GM12872 (cell line): ENCODE measurements around the gene SAP30BP.

Experiments used
- TF ChIP-seq, protein P1 (sequence below): IDR thresholded peaks from 3 replicates; pipeline ENCODE4 v1.5.1; 2011; ENCODE audit warnings: low read depth, mild to moderate bottlenecking, low read length, moderate library complexity; ENCODE audit not compliant: insufficient read depth

Gene SAP30BP

DNA sequence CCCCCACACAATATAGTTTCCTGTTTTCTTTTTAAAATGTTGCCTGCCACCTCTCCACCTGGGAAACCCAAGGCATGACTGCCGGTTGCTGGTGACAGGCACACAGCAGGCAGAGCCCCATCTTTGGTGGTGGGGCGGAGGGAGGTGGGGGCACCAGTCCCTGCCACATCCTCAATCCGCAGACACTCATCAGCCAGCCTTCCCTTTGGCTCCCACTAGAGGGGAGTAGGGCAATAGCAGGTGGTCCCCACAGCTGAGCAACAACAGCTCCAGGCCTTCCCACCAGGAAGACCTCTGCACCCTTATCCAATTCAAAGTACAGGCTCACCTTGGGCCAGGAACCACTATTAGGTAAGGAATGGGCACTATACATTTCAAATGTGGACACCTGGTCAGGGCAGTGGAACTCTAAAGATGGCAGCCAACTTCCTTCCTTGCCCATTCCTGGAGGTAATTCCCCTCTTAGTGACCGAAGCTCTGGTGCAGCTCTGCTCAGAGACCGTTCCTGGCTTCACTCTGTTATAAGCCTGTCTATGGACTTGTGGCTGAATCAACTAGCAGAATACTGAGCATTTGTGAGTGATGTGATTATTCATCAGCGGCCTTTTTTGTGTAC is 14.1 kb upstream of the SAP30BP start:
- TF ChIP-seq, protein P1, sequence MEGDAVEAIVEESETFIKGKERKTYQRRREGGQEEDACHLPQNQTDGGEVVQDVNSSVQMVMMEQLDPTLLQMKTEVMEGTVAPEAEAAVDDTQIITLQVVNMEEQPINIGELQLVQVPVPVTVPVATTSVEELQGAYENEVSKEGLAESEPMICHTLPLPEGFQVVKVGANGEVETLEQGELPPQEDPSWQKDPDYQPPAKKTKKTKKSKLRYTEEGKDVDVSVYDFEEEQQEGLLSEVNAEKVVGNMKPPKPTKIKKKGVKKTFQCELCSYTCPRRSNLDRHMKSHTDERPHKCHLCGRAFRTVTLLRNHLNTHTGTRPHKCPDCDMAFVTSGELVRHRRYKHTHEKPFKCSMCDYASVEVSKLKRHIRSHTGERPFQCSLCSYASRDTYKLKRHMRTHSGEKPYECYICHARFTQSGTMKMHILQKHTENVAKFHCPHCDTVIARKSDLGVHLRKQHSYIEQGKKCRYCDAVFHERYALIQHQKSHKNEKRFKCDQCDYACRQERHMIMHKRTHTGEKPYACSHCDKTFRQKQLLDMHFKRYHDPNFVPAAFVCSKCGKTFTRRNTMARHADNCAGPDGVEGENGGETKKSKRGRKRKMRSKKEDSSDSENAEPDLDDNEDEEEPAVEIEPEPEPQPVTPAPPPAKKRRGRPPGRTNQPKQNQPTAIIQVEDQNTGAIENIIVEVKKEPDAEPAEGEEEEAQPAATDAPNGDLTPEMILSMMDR, result peak; percentile 96

GRCh38 chr17:75654176-75654575 is 13.0 kb upstream of the SAP30BP start:
- TF ChIP-seq, protein P1, result no peak

DNA sequence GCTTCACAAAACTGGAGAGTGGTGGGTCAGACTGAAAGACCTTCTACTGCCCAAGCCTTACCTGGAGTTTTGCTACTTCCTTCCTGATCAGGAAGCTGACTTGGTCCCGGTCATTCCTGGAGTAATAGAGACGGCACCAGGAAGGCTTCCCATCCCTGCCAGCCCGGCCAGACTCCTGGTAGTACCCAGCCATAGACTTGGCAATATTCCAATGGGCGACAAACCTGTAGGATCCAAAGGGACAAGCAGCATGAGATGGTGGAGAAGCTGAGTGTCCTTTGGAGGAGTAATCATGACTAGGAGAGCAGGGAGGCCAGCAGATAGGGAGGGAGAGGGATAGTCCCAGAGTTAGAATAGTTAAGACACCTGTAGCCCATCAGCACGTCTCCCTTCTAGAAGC is 8.9 kb upstream of the SAP30BP start:
- TF ChIP-seq, protein P1, result no peak

GRCh38 chr17:75661531-75661930 is 5.6 kb upstream of the SAP30BP start:
- TF ChIP-seq, protein P1, result no peak

GRCh38 chr17:75662511-75662910 is 4.6 kb upstream of the SAP30BP start:
- TF ChIP-seq, protein P1, result no peak

DNA sequence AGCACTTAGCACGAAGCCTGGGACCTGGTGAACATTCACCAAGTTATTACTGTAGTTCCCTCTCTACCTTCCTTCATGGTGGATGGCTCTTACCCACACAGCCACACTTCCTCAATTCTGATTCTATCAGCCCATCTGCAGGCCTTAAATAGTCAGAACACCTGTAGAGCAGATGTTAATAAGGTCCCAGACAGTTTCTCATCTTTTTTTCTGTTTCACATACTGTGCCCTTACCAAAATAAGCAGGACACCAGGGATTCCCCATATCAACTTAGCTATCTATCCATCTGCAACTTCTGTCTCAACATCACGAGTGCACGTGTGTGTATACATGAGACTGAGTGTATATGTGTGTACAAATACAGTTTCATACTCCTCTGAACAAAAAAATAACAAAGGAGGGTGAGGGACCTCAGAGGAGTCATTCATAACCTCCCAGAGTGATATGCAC is 3.0 kb upstream of the SAP30BP start:
- TF ChIP-seq, protein P1, result no peak

- TF ChIP-seq, protein P1, result no peak
Observed at GRCh38 chr17:75665981-75666380, 1.2 kb upstream of the SAP30BP start.
